NCI-H524 treated with DMSO at 0.1 percent for 48 hours (cell line): ENCODE data around the gene SCUBE1.

Source experiments
- DNase-seq: peaks from one replicate; lab custom pipeline; 2025; lab: John Stamatoyannopoulos, UW

SCUBE1 gene

GRCh38 chr22:43198936-43199335 lies 144.2 kb downstream of the SCUBE1 start:
- DNase-seq = no peak

DNA sequence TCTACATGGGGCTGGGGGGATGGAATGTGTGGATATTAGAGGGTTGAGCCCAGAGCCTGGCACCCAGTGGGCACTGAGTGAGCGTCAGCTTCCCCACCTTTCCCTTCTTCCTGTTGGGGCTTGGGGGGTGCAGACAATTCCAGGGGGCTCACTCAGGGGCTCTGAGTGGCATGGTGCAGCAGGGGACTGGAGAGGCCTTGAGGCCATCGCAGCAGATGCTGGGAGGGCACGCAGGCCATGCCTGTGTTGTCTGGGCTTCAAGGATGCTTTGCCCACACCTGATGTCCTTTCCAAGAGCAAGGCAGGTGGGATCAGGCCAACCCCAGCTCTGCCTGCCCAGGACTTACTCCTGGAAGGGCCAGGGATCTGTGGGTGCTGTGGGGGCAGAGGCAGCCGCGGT lies 145.0 kb downstream of the SCUBE1 start:
- no peak for DNase-seq

DNA sequence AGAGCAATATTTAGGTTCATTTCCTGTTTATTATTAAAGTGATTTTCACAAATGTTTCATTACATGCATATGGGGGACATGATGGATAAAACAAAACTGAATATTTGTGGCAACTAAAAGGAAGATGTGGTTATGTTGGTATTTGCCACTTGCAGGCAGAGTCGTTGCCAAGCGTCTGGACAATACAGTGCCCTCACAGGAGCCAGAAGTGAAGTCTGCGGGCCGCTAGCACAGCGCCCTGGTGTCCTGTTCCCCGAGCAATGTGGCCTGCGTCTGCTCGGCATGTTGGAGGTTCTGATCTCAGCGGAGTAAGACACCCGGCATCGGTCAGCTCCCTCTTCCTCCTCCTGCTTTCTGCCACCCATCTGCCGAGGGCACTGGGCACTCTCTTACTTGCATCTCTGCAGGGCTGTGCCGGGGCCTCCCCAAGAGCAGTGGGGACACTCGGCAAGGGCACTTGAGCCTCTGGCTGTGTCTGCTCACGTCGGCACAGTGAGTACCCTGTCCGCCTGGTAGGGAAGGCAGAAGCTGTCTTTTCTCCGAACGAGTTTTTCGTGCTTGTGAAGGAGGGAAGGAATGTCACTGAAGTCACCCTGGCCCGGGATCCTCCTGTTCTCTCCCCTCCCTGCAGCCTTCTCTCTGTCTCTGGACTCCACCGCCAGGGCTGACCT lies 145.8 kb downstream of the SCUBE1 start:
- no peak for DNase-seq

GRCh38 chr22:43191831-43192230 lies 151.3 kb downstream of the SCUBE1 start:
- no peak for DNase-seq

DNA sequence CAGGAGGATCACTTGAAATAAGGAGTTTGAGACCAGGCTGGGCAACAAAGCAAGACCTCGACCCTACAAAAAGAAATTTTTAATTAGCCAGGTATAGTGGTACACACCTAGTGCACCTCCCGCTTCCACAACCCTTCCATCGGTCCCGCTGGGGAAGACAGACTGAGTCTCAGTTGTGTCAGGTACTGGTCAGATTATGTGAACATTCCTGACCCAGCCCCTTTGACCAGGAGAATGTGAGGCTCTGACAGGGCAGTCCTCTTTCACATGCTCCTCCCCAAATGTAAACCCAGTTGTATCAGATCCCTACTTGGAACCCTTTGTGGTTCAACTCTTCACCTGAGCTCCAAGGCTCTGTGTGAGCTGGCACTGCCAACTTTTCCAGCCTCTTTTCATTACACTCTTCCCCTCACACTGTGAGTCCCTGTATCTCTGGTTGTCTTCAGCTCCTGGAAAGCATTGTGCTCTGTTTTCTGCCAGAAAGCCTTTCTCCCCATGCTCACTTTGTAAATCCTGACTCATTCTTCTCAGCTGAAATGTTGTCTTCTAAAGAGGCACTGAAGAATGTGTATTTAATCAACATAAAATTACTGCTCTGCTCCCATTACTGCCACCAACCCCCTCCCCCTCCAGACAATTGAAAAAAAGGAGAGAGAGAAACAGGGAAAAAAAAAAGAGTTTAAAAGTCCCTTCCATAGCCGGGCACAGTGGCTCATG lies 154.2 kb downstream of the SCUBE1 start:
- DNase-seq = no peak

GRCh38 chr22:43187171-43188099 lies 155.7 kb downstream of the SCUBE1 start:
- peak; percentile 61 for DNase-seq

GRCh38 chr22:43186272-43187170 lies 156.7 kb downstream of the SCUBE1 start, which contains the start of gene TTLL12:
TTLL12 (minus strand) TSS chr22:43187134; CDS start chr22:43187069, 65 bp downstream.
- DNase-seq = no peak

DNA sequence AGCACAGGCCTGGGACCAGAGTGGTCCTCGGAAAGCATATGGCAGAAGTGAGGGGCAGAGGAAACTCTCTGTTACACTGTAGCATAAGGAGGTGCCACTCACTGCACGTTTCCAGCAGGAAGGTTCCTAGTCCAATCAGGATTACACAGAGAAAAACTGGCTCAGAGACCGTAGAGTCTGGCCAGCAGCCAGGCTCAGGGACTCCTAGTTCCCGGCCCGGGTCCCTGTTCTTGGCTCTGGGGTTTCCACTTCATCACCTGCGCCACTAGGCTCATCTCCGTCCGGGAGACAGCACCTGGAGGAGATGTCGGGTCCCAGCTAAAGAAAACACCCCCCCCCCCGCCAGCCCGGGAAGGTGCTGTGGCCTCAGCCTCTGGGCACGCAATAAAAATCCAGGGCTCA lies 157.3 kb downstream of the SCUBE1 start:
- no peak for DNase-seq

DNA sequence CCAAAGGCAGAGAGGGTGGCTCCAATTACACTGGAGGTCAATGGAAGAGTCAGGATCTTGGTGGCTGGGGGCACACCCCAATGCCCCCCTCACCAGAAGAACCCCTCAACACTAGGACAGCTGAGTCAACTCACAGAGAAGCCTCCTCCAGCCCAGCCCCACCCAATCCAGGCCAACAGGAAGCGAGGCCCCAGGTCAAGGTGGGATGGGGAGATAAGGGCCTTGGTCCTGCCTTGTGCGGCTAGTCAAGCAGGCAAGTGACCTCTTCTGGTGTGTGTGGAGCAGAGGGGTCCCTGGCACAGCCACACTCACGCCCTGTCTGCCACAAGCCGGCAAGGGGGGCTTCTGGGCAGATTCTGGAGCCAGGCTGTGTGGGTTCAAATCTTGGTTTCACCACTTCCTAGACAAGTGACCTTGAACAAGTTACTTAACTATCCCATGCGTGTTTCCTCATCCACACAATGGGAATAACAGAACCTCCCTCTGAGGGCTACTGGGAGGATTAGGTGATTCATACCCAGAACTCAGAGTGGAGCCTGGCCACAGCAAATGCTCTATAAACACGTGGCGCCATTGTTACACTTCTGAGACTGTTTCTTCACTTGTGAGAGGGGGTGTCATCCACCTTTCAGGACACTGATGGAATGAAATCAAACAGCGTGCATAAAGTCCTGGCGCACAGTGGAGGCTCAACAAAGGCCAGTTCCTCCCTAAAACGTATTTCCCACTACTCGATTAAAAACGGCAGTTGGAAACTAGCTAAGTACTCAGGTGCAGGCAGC lies 159.5 kb downstream of the SCUBE1 start:
- no peak for DNase-seq

DNA sequence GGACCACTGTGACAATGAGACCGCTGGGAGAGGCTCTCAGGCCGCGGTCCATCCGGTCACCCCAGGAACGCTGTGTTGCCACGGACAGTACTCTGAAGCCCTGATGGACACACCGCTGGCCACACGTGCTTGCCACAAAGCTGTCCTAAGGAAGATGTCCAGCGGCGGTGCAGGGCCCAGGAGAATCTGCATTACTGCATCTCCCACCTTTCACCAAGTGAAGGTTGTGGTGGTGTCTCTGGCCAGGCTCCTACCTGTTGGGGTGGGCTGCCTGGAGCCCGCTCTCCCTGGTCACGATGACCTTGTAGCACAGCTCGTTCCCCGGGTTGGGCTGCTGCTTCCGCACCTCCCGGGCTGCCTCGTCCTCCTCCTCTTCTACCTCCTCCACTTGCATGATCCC lies 160.4 kb downstream of the SCUBE1 start:
- DNase-seq = no peak

DNA sequence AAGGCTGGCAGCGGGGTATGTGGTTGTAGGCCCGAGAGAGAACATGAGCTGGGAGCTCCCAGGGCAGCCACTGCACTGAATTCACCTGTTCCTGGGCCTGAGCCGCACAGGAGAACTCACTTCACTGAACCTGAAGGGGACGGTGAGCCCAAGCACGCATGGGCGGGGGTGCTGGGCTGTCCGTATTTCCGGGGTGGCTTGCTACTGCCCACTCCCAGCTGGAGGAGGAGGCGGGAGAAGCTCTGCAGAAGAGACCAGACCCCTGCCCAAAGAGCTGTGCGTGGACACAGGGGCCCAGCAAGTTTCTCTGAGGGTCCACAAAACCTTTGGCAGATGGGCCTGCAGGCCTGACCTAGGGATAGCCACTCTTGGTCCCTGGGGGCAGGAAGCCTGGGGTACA lies 161.1 kb downstream of the SCUBE1 start:
- DNase-seq = no peak

DNA sequence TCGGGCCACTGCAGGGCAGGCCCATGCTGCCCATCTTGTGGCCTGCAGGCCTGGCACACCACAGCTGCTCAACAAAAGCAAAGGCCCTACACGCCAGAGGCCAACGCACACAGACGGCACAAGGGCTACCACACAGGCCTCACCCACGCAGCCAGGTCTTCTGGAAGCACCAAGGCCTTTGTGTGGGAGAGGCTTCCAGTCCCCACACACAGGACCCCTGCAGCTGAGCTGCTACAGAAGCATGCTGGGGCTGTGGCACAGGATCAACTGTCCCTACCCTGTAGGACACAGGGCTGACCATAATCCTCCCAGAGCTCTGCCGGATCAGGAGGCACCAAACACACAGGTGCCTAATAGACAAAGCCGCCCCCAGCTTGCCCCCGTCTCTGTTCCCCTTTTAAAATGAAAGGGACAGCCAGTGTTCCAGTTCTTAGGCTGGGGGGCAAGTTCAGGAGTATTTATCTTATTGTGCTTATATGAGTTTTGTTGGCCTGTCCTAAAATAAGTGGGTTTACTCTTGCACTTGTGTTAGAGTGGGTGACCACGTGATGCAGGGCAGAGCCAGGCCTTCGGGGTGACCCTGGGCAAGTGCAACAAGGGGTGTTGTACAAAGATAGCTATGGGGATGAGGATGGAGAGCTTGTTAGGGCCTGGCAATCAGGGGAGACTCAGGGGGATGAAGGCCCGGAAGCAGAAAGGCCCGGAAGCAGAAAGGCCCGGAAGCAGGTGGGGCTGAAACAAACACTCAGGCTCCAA lies 161.7 kb downstream of the SCUBE1 start:
- DNase-seq = no peak

GRCh38 chr22:43180670-43181069 lies 162.5 kb downstream of the SCUBE1 start:
- no peak for DNase-seq

- DNase-seq = no peak
These were observed 163.3 kb downstream of the SCUBE1 start for GRCh38 chr22:43179911-43180195.

GRCh38 chr22:43179146-43179910 lies 163.8 kb downstream of the SCUBE1 start:
- no peak for DNase-seq

DNA sequence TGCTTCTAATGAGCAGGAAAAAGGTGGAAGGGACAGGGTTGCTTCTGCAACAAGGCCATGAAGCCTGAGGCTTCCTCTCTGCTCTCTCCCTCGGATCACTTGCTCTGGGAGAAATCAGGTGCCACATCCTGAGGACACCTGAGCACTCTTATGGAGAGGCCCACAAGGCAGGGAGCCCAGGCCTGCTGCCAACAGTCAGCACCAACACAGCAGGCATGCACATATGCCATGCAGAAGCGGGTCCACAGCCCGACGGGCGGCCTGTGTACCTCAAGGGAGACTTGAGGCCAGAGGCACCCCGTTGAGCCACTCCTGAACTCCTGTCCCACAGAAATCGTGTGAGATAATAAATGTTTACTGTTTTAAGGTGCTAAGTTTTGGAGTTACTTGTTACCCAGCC lies 165.7 kb downstream of the SCUBE1 start:
- DNase-seq = no peak

DNA sequence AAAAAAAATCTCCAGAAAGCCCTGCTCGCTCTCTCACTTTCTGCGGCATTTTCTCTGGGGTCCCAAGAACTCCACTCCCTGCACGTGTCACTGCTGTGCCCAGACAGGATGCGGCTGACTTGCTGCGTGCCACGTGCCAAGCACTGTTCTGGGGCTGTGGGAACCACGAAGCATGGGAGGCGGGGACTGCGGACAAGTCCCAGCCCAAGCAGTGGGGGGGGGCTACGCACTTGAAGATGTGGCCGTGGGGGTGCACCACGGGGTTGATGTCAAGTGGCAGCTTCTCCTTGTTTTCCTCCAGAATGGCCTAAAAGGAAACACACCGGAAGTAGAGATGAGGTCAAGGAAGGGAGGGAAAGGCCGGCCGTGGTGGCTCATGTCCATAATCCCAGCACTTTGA lies 167.1 kb downstream of the SCUBE1 start:
- DNase-seq = no peak

DNA sequence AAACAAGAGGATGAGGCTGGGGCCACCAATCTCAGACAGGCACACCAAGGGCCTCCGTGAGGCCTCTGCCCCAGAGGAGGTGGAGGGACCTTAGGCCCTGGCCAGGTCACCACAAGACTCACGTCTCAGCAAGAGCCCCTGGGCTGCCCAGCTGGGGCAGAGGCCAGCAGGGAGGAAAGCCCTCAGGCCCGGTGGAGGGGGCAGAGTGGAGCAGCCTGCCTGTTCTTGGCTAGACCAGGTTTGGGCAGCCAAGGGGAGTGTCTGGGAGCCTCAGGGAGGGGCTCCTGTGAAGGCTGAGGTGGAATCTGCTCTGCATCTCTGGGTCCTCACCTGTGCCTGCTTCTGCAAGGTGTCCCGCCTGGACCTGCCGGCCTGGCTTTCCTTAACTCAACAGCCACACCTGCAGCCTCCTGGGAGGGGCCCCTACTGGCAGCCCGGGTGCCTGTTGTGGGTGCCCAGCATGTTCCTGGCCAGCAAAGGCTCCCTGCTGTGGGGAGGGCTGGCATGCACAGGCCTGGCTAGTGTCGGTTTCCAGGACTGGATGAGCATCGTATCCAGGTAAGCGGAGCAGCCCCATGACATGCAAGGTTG lies 168.1 kb downstream of the SCUBE1 start:
- DNase-seq = no peak
